Urinary bladder (tissue), 4 donors: ENCODE measurements around the gene VEPH1. TPM values are rescaled to one million over a fixed set of nuclear protein-coding genes. Genes with fewer than 3 reads are reported as not detected.
"Not testable (repeated sequence)": the region's sequence is repeated elsewhere in the genome, so short reads cannot be mapped to it uniquely, and the experiment has no call there.

Experiments used
- DNase-seq: peaks from one replicate; pipeline ENCODE4 v3.0.0-alpha.2; 2015; ENCODE audit errors: extremely low spot score
- H3K27ac ChIP-seq: one replicate; pipeline ENCODE4 v1.5.1; 2013; ENCODE audit warnings: low read depth, mild to moderate bottlenecking, moderate library complexity
- H3K36me3 ChIP-seq: one replicate; pipeline ENCODE4 v1.6.1; 2013; ENCODE audit warnings: mild to moderate bottlenecking, moderate library complexity; ENCODE audit not compliant: insufficient read depth
- H3K4me1 ChIP-seq: one replicate; pipeline ENCODE4 v1.6.1; 2013; ENCODE audit warnings: mild to moderate bottlenecking, moderate library complexity; ENCODE audit not compliant: insufficient read depth
- H3K4me3 ChIP-seq: one replicate; pipeline ENCODE4 v1.5.1; 2013; ENCODE audit warnings: low read depth, low read length
- WGBS: extraction: QIAGEN DNeasy Blood & Tissue Kit; methylation state at CpG from one replicate; pipeline ENCODE4 v1.1.7; 2013; 5-methylcytosine and 5-hydroxymethylcytosine counted together
- polyA plus RNA-seq: library from polyadenylated mRNA; stranded (reverse); fragments of 200-250 nt; gene quantifications from one replicate; pipeline ENCODE4 v1.2.3, GENCODE V29; 2013
- total RNA-seq: library from RNA; depleted of rRNA; stranded (reverse); fragments of >200 nt; gene quantifications from one replicate; pipeline ENCODE4 v1.2.3, GENCODE V29; 2014
- donor health status: healthy with polysubstance abuse.
- donor health status: healthy.

VEPH1 gene
- total and polyA plus RNA-seq, 2 donors: 0.37 to 0.74 TPM

GRCh38 chr3:157347577-157348303, 155.5 kb downstream of the VEPH1 start:
- H3K4me3 ChIP-seq: no peak overlapping the region
- H3K27ac ChIP-seq: no peak overlapping the region
- H3K4me1 ChIP-seq: no peaks in the 10 kb centered on the region
- no peak for DNase-seq
- 82% methylated on average over 12 of the region's 12 CpGs for WGBS
- no peaks in the 10 kb centered on the region for H3K36me3 ChIP-seq

GRCh38 chr3:157336252-157337009, 166.8 kb downstream of the VEPH1 start:
- Histone ChIP-seq H3K4me3 (no peak overlapping the region), H3K36me3 (no peaks in the 10 kb centered on the region), H3K4me1 (no peaks in the 10 kb centered on the region), H3K27ac (no peak overlapping the region)
- WGBS: 55% methylated on average over 4 of the region's 4 CpGs
- DNase-seq: no peak

- no peak for DNase-seq
- Histone ChIP-seq H3K27ac (no peak overlapping the region), H3K36me3 (no peaks in the 10 kb centered on the region), H3K4me1 (no peaks in the 10 kb centered on the region), H3K4me3 (no peak overlapping the region)
- 73% methylated on average over 7 of the region's 7 CpGs for WGBS
Measured at GRCh38 chr3:157335233-157336076, 167.8 kb downstream of the VEPH1 start.

GRCh38 chr3:157333551-157333991, 169.6 kb downstream of the VEPH1 start:
- Histone ChIP-seq H3K36me3 (no peaks in the 10 kb centered on the region), H3K27ac (no peak overlapping the region), H3K4me1 (no peaks in the 10 kb centered on the region), H3K4me3 (no peak overlapping the region)
- no peak for DNase-seq
- WGBS: 70% methylated on average over 2 of the region's 2 CpGs

GRCh38 chr3:157330206-157330605, 173.0 kb downstream of the VEPH1 start:
- no peaks in the 10 kb centered on the region for H3K4me1 ChIP-seq
- 94% methylated on average over 1 of the region's 1 CpG for WGBS
- H3K27ac ChIP-seq: no peak overlapping the region
- no peak overlapping the region for H3K4me3 ChIP-seq
- no peaks in the 10 kb centered on the region for H3K36me3 ChIP-seq
- DNase-seq: no peak

DNA sequence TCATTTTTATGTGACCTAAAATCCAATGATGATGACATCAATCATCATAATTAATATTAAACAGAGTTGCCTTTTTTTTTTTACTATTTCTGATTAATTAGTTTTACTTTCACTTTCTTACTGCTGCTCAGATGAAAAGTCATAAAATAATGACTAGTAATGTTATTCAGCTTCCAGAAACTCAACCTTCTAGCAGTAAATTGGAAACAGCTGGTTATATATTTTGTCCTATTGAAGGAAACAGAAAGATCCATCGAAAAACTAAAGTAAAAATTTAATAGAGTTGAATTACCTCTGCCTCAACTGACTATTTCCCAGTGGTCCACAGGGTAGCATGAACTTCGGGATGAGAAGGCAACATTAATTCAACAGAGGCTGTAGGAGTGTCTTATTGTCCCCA, 173.7 kb downstream of the VEPH1 start:
- WGBS: 83% methylated on average over 2 of the region's 2 CpGs
- H3K4me1 ChIP-seq: no peaks in the 10 kb centered on the region
- no peaks in the 10 kb centered on the region for H3K36me3 ChIP-seq
- no peak overlapping the region for H3K4me3 ChIP-seq
- DNase-seq: no peak
- H3K27ac ChIP-seq: no peak overlapping the region

- Histone ChIP-seq H3K4me3 (no peak overlapping the region), H3K36me3 (no peaks in the 10 kb centered on the region), H3K4me1 (no peaks in the 10 kb centered on the region), H3K27ac (no peak overlapping the region)
- no peak for DNase-seq
- 91% methylated on average over 3 of the region's 3 CpGs for WGBS
Measured at GRCh38 chr3:157327837-157328236, 175.4 kb downstream of the VEPH1 start.

DNA sequence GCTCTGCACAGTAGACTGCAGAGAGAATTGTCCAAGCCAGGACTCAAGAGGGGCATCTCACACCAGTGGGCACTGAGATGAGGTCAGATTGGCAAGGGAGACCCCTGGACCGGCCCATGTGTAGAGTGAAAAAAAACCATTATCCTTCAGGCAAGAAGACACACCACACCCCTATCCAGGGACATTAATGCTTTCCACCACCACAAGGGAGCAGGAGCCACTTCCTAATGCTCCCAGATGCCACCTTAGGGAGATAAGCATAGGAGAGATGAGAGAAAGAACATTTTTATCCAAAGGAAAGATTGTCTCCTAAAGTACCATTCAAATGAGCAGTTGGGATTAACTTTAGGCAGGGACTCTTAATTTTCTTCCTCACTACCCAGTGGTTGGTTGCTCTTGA, 176.2 kb downstream of the VEPH1 start:
- no peak for DNase-seq
- Histone ChIP-seq H3K4me1 (no peaks in the 10 kb centered on the region), H3K27ac (no peak overlapping the region), H3K4me3 (no peak overlapping the region), H3K36me3 (no peaks in the 10 kb centered on the region)
- 96% methylated on average over 1 of the region's 1 CpG for WGBS

DNA sequence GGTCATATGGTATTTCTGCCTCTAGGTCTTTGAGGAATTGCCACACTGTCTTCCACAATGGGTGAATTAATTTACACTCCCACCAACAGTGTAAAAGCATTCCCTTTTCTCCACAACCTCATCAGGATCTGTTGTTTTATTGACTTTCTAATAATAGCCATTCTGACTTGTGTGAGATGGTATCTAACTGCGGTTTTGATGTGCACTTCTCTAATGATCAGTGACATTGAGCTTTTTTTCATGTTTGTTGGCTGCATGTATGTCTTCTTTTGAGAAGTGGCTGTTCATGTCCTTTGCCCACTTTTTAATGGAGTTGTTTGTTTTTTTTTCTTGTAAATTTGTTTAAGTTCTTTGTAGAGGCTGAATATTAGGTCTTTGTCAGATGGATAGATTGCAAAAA, 178.3 kb downstream of the VEPH1 start:
- H3K4me3 ChIP-seq, DNase-seq, H3K27ac ChIP-seq, H3K36me3 ChIP-seq, H3K4me1 ChIP-seq: not testable (repeated sequence)
- WGBS: 95% methylated on average over 1 of the region's 1 CpG

- Histone ChIP-seq H3K4me3 (no peak overlapping the region), H3K27ac (no peak overlapping the region), H3K36me3 (no peaks in the 10 kb centered on the region), H3K4me1 (no peaks in the 10 kb centered on the region)
- 68% methylated on average over 2 of the region's 2 CpGs for whole genome bisulfite sequencing
- DNase-seq: no peak
Measured at GRCh38 chr3:157323360-157323759, 179.9 kb downstream of the VEPH1 start.

DNA sequence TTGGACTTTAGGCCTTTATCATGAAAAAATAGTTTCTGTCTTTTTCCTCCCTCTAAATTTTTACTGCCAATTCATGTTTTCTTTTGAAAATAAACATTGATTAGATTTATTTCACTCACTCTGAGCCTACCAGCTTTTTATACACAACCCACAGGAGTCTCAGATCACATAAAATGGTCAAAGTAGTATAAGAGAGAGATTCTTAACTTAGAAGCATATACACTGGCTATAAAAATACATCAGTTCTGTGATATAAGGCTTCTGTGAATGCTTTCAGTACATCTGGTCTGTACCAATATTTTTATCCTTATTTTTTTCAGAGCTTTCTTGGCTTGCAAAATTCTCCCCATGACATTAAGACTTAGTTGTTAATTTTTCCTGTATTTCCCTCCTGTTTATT, 183.5 kb downstream of the VEPH1 start:
- Histone ChIP-seq H3K27ac (no peak overlapping the region), H3K4me3 (no peak overlapping the region), H3K4me1 (no peaks in the 10 kb centered on the region), H3K36me3 (no peaks in the 10 kb centered on the region)
- no peak for DNase-seq

DNA sequence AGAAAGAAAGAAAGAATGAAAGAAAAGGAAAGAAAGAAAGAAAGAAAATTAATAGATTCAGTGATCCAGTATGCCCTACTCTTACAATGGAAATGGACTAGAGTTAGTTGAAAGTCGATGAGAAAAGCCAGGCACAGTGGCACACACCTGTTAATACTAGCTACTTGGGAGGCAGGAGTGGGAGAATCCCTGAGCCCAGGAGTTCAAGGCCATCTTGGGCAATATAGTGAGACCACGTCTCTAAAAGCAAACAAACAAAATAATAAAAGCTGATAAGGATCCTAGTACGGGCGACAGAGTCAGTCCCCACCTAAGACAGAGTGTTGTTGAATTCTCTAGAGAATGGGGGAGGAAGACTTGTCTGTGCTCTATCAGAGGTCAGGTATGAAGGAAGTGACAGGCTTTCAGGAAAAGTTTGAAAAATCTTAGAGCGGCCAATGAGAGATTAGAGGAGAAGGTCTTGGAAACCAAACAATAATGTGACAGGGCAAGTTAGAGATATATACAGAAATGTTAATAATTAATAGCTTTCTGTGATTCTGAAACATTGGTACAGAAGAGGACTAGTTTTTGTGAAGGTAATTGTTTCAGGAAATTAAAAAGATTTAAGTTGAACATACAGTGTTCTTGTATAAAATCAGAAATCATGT, 184.5 kb downstream of the VEPH1 start:
- no peak overlapping the region for H3K4me3 ChIP-seq
- 72% methylated on average over 5 of the region's 5 CpGs for WGBS
- no peaks in the 10 kb centered on the region for H3K4me1 ChIP-seq
- no peak overlapping the region for H3K27ac ChIP-seq
- DNase-seq: no peak
- H3K36me3 ChIP-seq: no peaks in the 10 kb centered on the region

GRCh38 chr3:157317895-157318294, 185.3 kb downstream of the VEPH1 start:
- H3K36me3 ChIP-seq: no peaks in the 10 kb centered on the region
- no peak for DNase-seq
- WGBS: 91% methylated on average over 1 of the region's 1 CpG
- H3K27ac ChIP-seq: no peak overlapping the region
- H3K4me3 ChIP-seq: no peak overlapping the region
- H3K4me1 ChIP-seq: no peaks in the 10 kb centered on the region
